ENCODE measurements around the gene NR4A2.

The NR4A2 gene

DNA sequence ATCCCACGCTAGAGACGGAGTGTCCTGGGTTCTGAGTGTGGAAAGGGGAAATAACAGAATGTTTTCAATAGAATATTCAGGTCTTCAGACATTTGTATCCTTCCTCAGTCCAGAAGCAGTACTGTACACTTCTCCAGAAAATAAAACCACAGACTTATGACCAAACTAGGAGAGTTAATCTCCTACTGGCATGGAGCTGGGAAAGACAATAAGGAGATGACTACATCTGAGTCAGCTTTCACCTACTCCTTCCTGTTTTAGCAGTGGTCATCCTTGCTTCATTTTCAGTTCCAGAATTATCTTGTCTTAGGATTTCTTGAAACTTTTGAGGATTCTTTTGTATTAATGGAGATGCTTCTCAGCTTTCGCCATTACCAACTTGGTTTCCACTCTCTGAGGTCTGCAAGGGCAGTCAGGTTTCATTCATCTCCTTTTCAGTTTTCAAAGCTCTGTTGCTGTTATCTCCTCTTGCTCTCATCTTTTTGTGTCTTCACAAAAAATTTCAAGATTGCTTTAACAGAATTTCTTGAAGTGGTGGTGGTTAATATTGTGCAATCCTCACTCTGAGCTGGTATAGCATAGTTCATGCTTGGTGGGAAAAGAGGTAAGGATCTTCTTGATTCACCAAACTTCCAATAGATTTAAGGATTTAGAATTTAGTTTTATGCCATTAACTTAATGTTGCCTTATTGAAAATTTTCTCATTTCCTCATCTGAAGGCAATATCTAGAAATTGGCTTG is 23.7 kb upstream of the NR4A2 start:
- Histone ChIP-seq H3K9ac (ENCODE audit: low read length) (no peak overlapping the region), H3K9me2 (replicated peaks; ENCODE audit: insufficient read depth, low read length) (no peaks in the 10 kb centered on the region), H4K20me1 (ENCODE audit: low read depth, low read length) (no peaks in the 10 kb centered on the region), H3K79me2 (ENCODE audit: insufficient read depth, low read length) (no peaks in the 10 kb centered on the region), H3K9me3 (ENCODE audit: insufficient read depth, low read length) (no peaks in the 10 kb centered on the region), H3K4me2 (ENCODE audit: low read depth, low read length, poor library complexity, severe bottlenecking) (no peak overlapping the region), H3K4me3 (ENCODE audit: insufficient read depth, low read length, poor library complexity, severe bottlenecking) (no peak overlapping the region), H3K27ac (ENCODE audit: low read depth, low read length) (no peak overlapping the region), H3F3A (ENCODE audit: insufficient read depth) (no peaks in the 10 kb centered on the region), H3K36me3 (ENCODE audit: low read length) (no peaks in the 10 kb centered on the region), H2AFZ (ENCODE audit: low read depth, low read length, severe bottlenecking) (no peak overlapping the region), H3K27me3 (ENCODE audit: low read length) (no peaks in the 10 kb centered on the region; the same call in 1 of the 2 replicates)
- TF ChIP-seq CTCF (IDR thresholded peaks at IDR 0.05; ENCODE audit: insufficient read depth, low read length, poor library complexity, severe bottlenecking) (no peak), EZH2phosphoT487 (conservative IDR thresholded peaks at IDR 0.05; ENCODE audit: low read length) (no peak)

- Histone ChIP-seq H3K27ac (ENCODE audit: low read depth, low read length) (no peak overlapping the region), H4K20me1 (ENCODE audit: low read depth, low read length) (no peaks in the 10 kb centered on the region), H2AFZ (ENCODE audit: low read depth, low read length, severe bottlenecking) (no peak overlapping the region), H3K9ac (ENCODE audit: low read length) (no peak overlapping the region), H3K4me2 (ENCODE audit: low read depth, low read length, poor library complexity, severe bottlenecking) (no peak overlapping the region), H3K36me3 (ENCODE audit: low read length) (no peaks in the 10 kb centered on the region), H3K79me2 (ENCODE audit: insufficient read depth, low read length) (no peaks in the 10 kb centered on the region), H3K27me3 (ENCODE audit: low read length) (no peaks in the 10 kb centered on the region; the same call in 1 of the 2 replicates), H3F3A (ENCODE audit: insufficient read depth) (no peaks in the 10 kb centered on the region), H3K9me2 (replicated peaks; ENCODE audit: insufficient read depth, low read length) (no peaks in the 10 kb centered on the region), H3K4me3 (ENCODE audit: insufficient read depth, low read length, poor library complexity, severe bottlenecking) (no peak overlapping the region), H3K9me3 (ENCODE audit: insufficient read depth, low read length) (no peaks in the 10 kb centered on the region)
- TF ChIP-seq EZH2phosphoT487 (conservative IDR thresholded peaks at IDR 0.05; ENCODE audit: low read length) (no peak), CTCF (IDR thresholded peaks at IDR 0.05; ENCODE audit: insufficient read depth, low read length, poor library complexity, severe bottlenecking) (no peak)
Measured at GRCh38 chr2:156352911-156353310, 20.4 kb upstream of the NR4A2 start.

- no peaks in the 10 kb centered on the region for H3K9me2 ChIP-seq (replicated peaks; ENCODE audit: insufficient read depth, low read length)
- H3K36me3 ChIP-seq (ENCODE audit: low read length): no peaks in the 10 kb centered on the region
- H3K9me3 ChIP-seq (ENCODE audit: insufficient read depth, low read length): no peaks in the 10 kb centered on the region
- no peaks in the 10 kb centered on the region for H4K20me1 ChIP-seq (ENCODE audit: low read depth, low read length)
- no peaks in the 10 kb centered on the region for H3K79me2 ChIP-seq (ENCODE audit: insufficient read depth, low read length)
- no peak overlapping the region for H3K4me2 ChIP-seq (ENCODE audit: low read depth, low read length, poor library complexity, severe bottlenecking)
- TF ChIP-seq EZH2phosphoT487 (conservative IDR thresholded peaks at IDR 0.05; ENCODE audit: low read length) (no peak), CTCF (IDR thresholded peaks at IDR 0.05; ENCODE audit: insufficient read depth, low read length, poor library complexity, severe bottlenecking) (no peak)
- no peaks in the 10 kb centered on the region for H3K27me3 ChIP-seq (ENCODE audit: low read length)
- H3K4me3 ChIP-seq (ENCODE audit: insufficient read depth, low read length, poor library complexity, severe bottlenecking): no peak overlapping the region
- H3F3A ChIP-seq (ENCODE audit: insufficient read depth): no peaks in the 10 kb centered on the region
- no peak overlapping the region for H3K9ac ChIP-seq (ENCODE audit: low read length)
- no peak overlapping the region for H2AFZ ChIP-seq (ENCODE audit: low read depth, low read length, severe bottlenecking)
- no peak overlapping the region for H3K27ac ChIP-seq (ENCODE audit: low read depth, low read length)
Measured at GRCh38 chr2:156350374-156351142, 18.0 kb upstream of the NR4A2 start.
